Measurements from ENCODE around the gene LRRC8B. TPM values are rescaled to one million over a fixed set of nuclear protein-coding genes. Genes with fewer than 3 reads are reported as not detected.

The LRRC8B gene
- total RNA-seq, 1 donor from 2014 or later = 2.3 TPM

- Mint-ChIP-seq H3K27me3 (ENCODE audit: unreplicated experiment) (no peaks in the 10 kb centered on the region), H3K4me3 (ENCODE audit: unreplicated experiment) (no peak overlapping the region), H3K4me1 (ENCODE audit: unreplicated experiment) (peaks cover 27% of the 10 kb centered on the region), H3K36me3 (ENCODE audit: unreplicated experiment) (no peaks in the 10 kb centered on the region), H3K27ac (ENCODE audit: unreplicated experiment) (no peak overlapping the region), H3K9me3 (ENCODE audit: unreplicated experiment) (no peaks in the 10 kb centered on the region)
- TF ChIP-seq, protein P1, sequence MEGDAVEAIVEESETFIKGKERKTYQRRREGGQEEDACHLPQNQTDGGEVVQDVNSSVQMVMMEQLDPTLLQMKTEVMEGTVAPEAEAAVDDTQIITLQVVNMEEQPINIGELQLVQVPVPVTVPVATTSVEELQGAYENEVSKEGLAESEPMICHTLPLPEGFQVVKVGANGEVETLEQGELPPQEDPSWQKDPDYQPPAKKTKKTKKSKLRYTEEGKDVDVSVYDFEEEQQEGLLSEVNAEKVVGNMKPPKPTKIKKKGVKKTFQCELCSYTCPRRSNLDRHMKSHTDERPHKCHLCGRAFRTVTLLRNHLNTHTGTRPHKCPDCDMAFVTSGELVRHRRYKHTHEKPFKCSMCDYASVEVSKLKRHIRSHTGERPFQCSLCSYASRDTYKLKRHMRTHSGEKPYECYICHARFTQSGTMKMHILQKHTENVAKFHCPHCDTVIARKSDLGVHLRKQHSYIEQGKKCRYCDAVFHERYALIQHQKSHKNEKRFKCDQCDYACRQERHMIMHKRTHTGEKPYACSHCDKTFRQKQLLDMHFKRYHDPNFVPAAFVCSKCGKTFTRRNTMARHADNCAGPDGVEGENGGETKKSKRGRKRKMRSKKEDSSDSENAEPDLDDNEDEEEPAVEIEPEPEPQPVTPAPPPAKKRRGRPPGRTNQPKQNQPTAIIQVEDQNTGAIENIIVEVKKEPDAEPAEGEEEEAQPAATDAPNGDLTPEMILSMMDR (IDR thresholded peaks at IDR 0.05) = no peak
- DNase-seq (ENCODE audit: extremely low spot score, unreplicated experiment) = no peak
Observed at GRCh38 chr1:89548122-89548857, 23.7 kb downstream of the LRRC8B start.

DNA sequence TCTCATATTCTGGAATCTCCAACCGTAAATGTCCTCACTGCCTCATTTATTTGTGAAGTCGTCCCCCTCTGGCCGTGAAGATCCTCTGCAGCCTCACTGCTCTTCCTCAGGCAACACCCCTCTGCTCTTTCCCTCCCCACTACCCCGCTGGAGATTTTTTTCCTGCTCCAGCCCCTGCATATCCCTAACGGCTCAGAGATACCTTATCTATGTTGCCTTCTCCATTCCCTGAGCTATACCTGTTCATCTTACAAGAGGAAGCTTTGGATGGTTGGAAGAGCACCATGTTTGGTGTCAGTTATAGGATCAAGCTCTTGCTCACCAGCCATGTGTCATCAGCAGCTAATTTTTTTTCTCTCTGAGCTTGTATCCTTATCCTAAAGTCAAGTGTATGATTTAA is 26.4 kb downstream of the LRRC8B start:
- Mint-ChIP-seq H3K27me3 (ENCODE audit: unreplicated experiment) (no peaks in the 10 kb centered on the region), H3K9me3 (ENCODE audit: unreplicated experiment) (no peaks in the 10 kb centered on the region), H3K27ac (ENCODE audit: unreplicated experiment) (no peak overlapping the region), H3K4me3 (ENCODE audit: unreplicated experiment) (no peak overlapping the region), H3K36me3 (ENCODE audit: unreplicated experiment) (no peaks in the 10 kb centered on the region), H3K4me1 (ENCODE audit: unreplicated experiment) (peaks cover 27% of the 10 kb centered on the region)
- TF ChIP-seq, protein P1 (IDR thresholded peaks at IDR 0.05) = no peak
- no peak for DNase-seq (ENCODE audit: extremely low spot score, unreplicated experiment)

GRCh38 chr1:89552471-89553081 is 27.9 kb downstream of the LRRC8B start:
- no peak overlapping the region for H3K27ac Mint-ChIP-seq (ENCODE audit: unreplicated experiment)
- no peaks in the 10 kb centered on the region for H3K9me3 Mint-ChIP-seq (ENCODE audit: unreplicated experiment)
- DNase-seq (ENCODE audit: extremely low spot score, unreplicated experiment) = no peak
- TF ChIP-seq, protein P1 (IDR thresholded peaks at IDR 0.05) = no peak
- no peaks in the 10 kb centered on the region for H3K27me3 Mint-ChIP-seq (ENCODE audit: unreplicated experiment)
- no peak overlapping the region for H3K4me3 Mint-ChIP-seq (ENCODE audit: unreplicated experiment)
- peaks cover 20% of the 10 kb centered on the region for H3K4me1 Mint-ChIP-seq (ENCODE audit: unreplicated experiment)
- no peaks in the 10 kb centered on the region for H3K36me3 Mint-ChIP-seq (ENCODE audit: unreplicated experiment)

- peaks cover 18% of the 10 kb centered on the region for H3K4me1 Mint-ChIP-seq (ENCODE audit: unreplicated experiment)
- H3K27ac Mint-ChIP-seq (ENCODE audit: unreplicated experiment) = no peak overlapping the region
- no peaks in the 10 kb centered on the region for H3K27me3 Mint-ChIP-seq (ENCODE audit: unreplicated experiment)
- no peaks in the 10 kb centered on the region for H3K9me3 Mint-ChIP-seq (ENCODE audit: unreplicated experiment)
- no peak overlapping the region for H3K4me3 Mint-ChIP-seq (ENCODE audit: unreplicated experiment)
- DNase-seq (ENCODE audit: extremely low spot score, unreplicated experiment) = no peak
- TF ChIP-seq, protein P1 (IDR thresholded peaks at IDR 0.05) = no peak
- H3K36me3 Mint-ChIP-seq (ENCODE audit: unreplicated experiment) = no peaks in the 10 kb centered on the region
Observed at GRCh38 chr1:89553157-89553556, 28.5 kb downstream of the LRRC8B start.

- Mint-ChIP-seq H3K27ac (ENCODE audit: unreplicated experiment) (no peak overlapping the region), H3K4me1 (ENCODE audit: unreplicated experiment) (peaks cover 8% of the 10 kb centered on the region), H3K9me3 (ENCODE audit: unreplicated experiment) (no peaks in the 10 kb centered on the region), H3K27me3 (ENCODE audit: unreplicated experiment) (no peaks in the 10 kb centered on the region), H3K4me3 (ENCODE audit: unreplicated experiment) (no peak overlapping the region), H3K36me3 (ENCODE audit: unreplicated experiment) (no peaks in the 10 kb centered on the region)
- TF ChIP-seq, protein P1 (IDR thresholded peaks at IDR 0.05) = no peak
- no peak for DNase-seq (ENCODE audit: extremely low spot score, unreplicated experiment)
Observed at GRCh38 chr1:89555550-89555949, 30.9 kb downstream of the LRRC8B start.
